Fibroblast of skin of left quadriceps (primary cell): ENCODE measurements around the gene CPNE5.
A peak's percentile ranks its signal among the peaks of the same experiment; 100 is the strongest.

Experiments
- DNase-seq, 2 experiments: peaks; one replicate each; pipeline ENCODE4 v3.0.0-alpha.2; 2013; ENCODE audit warnings: low read depth in 2 of 2

CPNE5 gene

GRCh38 chr6:36793296-36793912 lies 45.8 kb downstream of the CPNE5 start:
- DNase-seq = no peak

- DNase-seq = no peak
Observed at GRCh38 chr6:36791521-36792135, 47.6 kb downstream of the CPNE5 start.

GRCh38 chr6:36791085-36791484 lies 48.2 kb downstream of the CPNE5 start:
- no peak for DNase-seq

- DNase-seq = no peak
Observed at GRCh38 chr6:36788768-36789167, 50.5 kb downstream of the CPNE5 start.

GRCh38 chr6:36788186-36788585 lies 51.1 kb downstream of the CPNE5 start:
- DNase-seq = no peak

GRCh38 chr6:36787210-36787609 lies 52.0 kb downstream of the CPNE5 start:
- DNase-seq = no peak

DNA sequence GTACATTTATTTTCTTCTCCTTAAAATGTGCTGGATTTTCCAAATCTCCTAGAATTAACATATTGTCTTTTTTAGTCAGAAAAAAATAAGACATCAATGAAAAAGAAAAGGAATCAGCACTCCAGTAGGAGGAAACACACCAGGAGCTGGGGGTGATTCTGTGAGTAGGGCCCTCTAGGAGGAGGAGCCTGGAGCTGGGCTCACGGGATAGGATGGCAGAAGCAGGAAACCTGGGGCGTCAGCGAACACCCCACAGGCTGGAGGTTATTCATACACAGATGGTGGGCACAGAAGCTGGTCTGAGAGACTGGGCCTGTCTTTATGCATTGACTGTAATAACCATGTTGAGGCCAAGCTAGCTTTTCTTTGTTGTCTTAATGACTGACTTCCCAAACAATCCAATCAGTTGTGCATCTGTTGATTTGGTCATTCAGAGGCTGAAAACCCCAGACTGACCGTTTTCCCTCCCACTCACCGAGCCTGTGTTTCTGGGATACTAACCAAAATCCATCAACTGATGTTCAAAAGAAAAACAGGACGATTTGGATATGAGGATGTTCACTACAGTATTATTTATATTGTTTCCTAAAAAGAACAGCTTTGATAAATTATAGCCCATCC lies 53.1 kb downstream of the CPNE5 start:
- DNase-seq = no peak

DNA sequence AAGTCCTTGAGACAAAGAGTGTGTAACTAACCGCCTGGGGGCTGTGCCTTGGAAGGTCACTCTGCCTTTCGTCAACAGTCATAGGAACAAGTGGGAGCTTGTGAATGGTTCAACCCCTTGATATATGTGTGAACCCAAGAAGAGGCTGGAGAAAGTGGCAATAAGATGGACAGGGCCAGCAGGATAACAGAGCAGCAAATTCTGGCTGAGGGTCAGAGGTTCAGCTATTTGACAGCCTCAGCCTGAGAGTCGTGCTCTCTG lies 54.9 kb downstream of the CPNE5 start:
- DNase-seq = no peak

DNA sequence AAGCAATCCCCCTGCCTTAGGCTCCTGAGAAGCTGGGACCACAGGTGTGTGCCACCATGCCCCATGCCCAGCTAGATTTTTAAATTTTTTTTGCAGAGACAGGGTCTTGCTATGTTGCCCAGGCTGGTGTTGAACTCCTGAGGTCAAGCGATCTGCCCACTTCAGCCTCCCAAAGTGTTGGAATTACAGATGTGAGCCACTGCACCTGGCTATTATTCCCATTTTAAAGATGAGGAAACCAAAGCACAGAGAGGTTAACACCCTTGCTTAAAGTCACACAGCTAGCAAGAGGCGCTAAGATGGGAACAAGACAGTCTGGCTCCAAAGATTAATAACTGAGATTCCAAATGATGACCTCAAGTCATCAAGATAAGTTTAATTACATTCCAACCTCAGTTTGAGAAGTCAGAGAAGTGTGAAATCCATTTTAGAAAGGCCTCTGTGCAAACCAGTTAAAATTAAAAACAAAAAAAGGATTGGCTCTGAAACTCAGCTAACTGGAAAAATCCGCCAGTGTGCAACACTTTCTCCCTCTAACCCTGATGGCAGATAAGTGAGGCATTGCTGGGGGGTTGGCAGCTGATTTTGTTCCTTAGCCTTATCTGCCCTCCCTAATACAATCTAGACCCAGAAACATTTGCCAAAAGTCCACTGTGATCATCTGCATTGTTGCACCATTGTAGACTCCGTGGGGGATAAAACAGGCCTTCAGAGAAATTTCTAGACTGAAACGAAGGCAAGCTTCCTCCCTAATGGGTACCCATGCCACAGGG lies 55.5 kb downstream of the CPNE5 start:
- no peak for DNase-seq

- no peak for DNase-seq
Observed at GRCh38 chr6:36781669-36782068, 57.6 kb downstream of the CPNE5 start.

DNA sequence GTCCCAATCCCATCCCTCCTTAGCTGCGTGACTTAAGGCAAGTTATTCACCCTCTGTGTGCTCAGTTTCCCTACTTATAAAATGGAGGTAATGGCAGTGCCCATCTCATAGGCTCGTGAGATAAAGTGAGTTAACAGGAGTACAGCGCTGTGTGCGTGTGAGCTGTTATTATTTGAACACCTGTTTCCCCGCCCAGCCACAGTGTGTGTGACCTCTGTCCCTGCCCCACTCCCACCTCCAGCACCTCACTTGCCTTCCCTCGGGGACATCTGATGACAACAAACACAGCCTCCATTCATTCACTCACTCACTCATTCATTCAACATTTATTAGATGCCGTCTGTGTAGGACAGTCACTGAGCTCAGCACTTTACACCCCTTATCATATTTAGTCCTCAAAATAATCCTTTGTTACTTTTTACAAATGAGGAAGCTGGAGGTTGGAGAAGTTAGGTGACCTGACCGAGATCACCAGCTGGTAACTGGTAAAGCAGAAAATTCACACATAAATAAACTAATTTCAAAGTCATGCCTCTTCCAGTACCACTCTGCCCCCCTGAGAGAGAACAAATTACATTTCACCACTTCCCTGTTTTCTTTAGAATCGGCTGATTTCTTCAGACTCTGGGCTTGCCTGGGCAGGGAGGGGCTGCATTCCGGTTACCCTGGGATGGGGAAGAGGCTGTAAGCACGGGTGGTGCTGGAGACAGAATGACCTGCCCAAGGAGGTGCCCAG lies 58.6 kb downstream of the CPNE5 start:
- DNase-seq = no peak

DNA sequence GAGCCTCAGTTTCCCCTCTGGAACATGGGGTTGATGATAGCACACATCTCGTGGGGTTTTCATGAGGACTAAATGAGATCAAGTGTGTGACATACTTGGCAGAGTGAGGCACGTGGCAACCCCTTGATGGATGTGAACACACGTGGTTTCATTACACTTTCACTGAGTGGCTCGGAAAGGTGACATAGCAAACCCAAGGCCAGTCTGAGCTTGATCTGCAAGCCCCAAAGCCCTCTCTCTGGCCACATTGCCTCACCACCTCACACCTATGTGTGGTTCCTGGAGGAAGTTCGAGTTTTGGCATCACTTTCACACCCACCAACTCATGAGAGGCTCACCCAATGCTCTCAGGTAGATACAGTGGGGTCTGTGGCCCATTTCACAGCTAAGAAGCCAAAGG lies 60.0 kb downstream of the CPNE5 start:
- DNase-seq = no peak

DNA sequence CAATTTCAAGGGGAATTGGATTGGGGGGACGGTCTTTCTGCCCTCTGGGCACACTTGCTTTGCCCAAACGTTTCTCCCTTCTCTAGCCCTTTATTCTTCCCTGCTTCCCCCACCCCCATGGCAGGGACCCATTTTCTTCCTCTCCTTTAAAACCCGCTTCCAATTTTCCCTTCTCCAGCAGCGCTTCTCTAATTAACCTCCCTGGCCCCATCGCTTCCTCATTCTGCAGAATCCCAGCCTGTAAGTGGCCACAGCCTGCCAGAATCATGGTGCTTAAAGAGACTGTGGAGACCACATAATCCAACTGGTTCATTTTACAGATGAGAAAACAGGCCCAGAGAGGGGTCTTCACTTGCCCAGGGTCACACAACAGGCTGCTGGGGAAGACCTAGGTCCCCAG lies 61.4 kb downstream of the CPNE5 start:
- no peak for DNase-seq

GRCh38 chr6:36776167-36776566 lies 63.1 kb downstream of the CPNE5 start:
- no peak for DNase-seq

GRCh38 chr6:36774331-36774730 lies 64.9 kb downstream of the CPNE5 start:
- DNase-seq = no peak

DNA sequence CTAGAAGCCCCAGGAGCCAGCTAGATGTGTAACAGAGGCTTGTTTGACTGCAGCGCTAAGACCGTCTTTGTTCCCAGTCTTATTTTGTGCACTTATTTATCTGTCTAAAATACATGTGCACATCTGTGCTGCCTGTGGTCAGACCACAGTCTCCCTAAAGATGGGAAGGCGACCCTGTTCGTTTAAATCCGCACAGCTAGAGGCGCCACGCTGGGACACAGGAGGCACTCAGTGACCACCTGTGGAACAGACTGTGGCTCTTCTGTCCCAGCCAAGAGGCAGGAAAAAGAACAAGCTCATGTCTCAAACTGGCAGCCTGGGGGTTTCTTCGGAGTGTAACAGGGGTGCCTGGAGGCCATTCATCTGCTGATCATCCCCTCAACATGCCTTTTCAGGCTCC lies 66.8 kb downstream of the CPNE5 start:
- no peak for DNase-seq

- no peak for DNase-seq
Observed at GRCh38 chr6:36771145-36771544, 68.1 kb downstream of the CPNE5 start.

DNA sequence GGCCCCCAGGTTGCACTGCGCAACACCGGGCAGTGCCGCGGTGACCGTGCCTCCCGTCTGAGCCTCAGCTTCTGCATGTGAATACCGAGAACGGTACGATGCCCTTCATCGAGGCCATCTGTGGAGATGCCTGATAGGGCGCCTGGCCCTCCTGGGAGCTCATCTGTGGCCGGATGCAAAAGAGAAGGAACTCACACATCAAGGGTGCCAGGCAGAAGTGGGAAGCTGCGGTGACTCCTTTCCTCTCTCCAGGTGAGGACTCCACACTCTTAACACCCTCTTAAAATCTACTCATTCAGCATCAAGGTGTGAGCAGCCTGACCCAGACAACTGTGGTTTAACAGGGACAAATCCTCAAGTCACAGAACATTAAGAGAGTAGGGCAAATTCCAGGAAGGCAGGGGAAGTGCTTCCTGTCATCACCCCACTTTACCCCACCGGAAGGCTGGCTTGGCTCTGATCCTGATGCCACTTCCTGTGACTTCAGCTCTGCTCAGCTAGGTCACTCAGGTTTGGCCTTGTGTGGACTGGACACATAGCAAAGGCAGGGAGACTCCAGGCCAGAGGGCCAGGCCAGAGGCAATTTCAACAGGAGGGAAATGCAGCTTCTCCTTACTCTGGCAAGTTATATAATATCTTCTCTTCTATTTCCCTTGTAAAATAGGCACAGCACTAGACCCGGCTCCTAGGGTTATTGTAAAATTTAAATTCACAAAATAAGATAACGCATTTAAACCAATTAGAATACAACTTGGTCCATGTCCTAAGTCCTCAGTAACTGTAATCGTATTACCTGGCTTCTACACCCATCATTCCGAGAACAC lies 69.4 kb downstream of the CPNE5 start:
- DNase-seq = no peak

- peak in 1 of 2 experiments; percentile 12 for DNase-seq
Observed at GRCh38 chr6:36769183-36769675, 70.0 kb downstream of the CPNE5 start.

GRCh38 chr6:36766399-36766945 lies 72.8 kb downstream of the CPNE5 start:
- no peak for DNase-seq
